PFSK-1 (cell line): ENCODE data around the gene IL15RA.

Experiments used
- FOXP2 ChIP-seq: optimal IDR thresholded peaks from 2 replicates; pipeline ENCODE3; 2011; ENCODE audit warnings: borderline replicate concordance, control low read depth, inconsistent platforms; ENCODE audit not compliant: insufficient read depth; ENCODE audit errors: extremely low read length, extremely low read depth
- POLR2AphosphoS5 ChIP-seq: IDR thresholded peaks from 2 replicates; pipeline ENCODE4 v1.6.1; 2012; ENCODE audit warnings: low read depth, mild to moderate bottlenecking, control low read depth, low read length, moderate library complexity
- SIN3A ChIP-seq: IDR thresholded peaks from 2 replicates; pipeline ENCODE4 v1.6.1; 2012; ENCODE audit warnings: mild to moderate bottlenecking, low read length, moderate library complexity, borderline replicate concordance; ENCODE audit not compliant: insufficient read depth
- TAF1 ChIP-seq: IDR thresholded peaks from 2 replicates; pipeline ENCODE4 v1.6.1; 2012; ENCODE audit warnings: low read length, control low read depth, borderline replicate concordance; ENCODE audit not compliant: insufficient read depth
- TF ChIP-seq, protein P1 (sequence below), 2 experiments: IDR thresholded peaks; 2 replicates each; pipeline versions ENCODE4 v1.6.1 to v1.8.0; 2011 to 2012; ENCODE audit warnings: low read depth in 2 of 2, low read length in 2 of 2, control low read depth in 1 of 2, inconsistent platforms in 1 of 2, mild to moderate bottlenecking in 1 of 2, moderate library complexity in 1 of 2; ENCODE audit not compliant: insufficient read depth in 1 of 2

Gene IL15RA

DNA sequence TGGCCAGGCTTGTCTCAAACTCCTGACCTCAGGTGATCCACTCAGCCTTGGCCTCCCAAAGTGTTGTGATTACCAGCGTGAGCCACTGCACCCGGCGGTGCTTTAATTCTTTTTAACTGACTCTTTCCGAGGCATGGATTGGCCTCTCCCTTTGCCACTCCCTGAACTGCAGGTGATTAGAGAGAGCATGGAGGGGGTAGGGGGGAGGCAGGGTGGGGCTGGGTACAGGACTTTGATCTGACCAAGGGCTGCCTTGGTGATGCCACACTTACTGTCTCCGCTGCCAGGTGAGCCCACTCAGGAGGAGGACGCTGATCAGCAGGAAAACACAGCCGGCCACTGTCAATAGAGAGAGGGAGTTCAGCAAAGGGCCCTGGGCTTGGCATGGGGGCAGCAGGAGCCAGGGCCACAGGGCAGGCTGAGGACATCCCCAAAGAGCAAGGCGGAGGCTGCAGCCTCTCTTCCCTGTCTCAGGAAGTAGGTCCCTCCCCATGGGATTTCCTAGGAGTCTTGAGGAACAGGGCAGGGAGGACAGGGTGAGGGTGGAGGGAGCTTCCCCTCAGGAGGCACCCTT lies 40.5 kb upstream of the IL15RA start:
- TF ChIP-seq FOXP2 = no peak
- no peak for TF ChIP-seq TAF1
- TF ChIP-seq SIN3A = no peak
- TF ChIP-seq POLR2AphosphoS5 = no peak
- TF ChIP-seq, protein P1, sequence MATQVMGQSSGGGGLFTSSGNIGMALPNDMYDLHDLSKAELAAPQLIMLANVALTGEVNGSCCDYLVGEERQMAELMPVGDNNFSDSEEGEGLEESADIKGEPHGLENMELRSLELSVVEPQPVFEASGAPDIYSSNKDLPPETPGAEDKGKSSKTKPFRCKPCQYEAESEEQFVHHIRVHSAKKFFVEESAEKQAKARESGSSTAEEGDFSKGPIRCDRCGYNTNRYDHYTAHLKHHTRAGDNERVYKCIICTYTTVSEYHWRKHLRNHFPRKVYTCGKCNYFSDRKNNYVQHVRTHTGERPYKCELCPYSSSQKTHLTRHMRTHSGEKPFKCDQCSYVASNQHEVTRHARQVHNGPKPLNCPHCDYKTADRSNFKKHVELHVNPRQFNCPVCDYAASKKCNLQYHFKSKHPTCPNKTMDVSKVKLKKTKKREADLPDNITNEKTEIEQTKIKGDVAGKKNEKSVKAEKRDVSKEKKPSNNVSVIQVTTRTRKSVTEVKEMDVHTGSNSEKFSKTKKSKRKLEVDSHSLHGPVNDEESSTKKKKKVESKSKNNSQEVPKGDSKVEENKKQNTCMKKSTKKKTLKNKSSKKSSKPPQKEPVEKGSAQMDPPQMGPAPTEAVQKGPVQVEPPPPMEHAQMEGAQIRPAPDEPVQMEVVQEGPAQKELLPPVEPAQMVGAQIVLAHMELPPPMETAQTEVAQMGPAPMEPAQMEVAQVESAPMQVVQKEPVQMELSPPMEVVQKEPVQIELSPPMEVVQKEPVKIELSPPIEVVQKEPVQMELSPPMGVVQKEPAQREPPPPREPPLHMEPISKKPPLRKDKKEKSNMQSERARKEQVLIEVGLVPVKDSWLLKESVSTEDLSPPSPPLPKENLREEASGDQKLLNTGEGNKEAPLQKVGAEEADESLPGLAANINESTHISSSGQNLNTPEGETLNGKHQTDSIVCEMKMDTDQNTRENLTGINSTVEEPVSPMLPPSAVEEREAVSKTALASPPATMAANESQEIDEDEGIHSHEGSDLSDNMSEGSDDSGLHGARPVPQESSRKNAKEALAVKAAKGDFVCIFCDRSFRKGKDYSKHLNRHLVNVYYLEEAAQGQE (IDR thresholded peaks at IDR 0.05; ENCODE audit: insufficient read depth in 1 of 2, low read depth in 2 of 2, low read length in 2 of 2) = no peak

DNA sequence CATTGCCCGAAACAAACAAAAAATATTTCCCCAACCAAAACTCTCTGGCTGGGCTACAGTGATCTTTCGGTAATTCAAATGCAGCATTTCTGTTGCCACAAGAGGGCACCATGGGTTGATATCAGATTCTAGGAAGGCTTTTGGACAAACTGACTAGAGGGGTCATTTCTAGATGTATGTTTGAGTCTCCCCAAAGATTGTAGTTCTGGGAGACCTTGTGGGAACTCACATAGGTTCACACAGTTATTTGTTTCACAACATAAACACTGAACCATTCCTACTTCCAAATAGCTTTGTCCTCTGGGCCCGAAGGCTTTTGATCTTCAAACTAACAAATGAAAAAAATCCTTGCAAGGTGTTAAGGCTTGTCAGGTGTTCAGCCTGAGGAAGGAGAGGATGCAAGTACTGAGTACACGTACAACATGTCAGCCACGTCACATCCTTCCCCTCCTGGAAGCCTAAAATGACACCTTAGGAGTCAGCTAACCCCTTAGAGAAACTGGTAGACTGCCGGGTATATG lies 37.0 kb upstream of the IL15RA start:
- TF ChIP-seq, protein P1 (IDR thresholded peaks at IDR 0.05; ENCODE audit: insufficient read depth in 1 of 2, low read depth in 2 of 2, low read length in 2 of 2) = no peak
- no peak for TF ChIP-seq TAF1
- TF ChIP-seq POLR2AphosphoS5 = no peak
- TF ChIP-seq FOXP2 = no peak
- TF ChIP-seq SIN3A = no peak

DNA sequence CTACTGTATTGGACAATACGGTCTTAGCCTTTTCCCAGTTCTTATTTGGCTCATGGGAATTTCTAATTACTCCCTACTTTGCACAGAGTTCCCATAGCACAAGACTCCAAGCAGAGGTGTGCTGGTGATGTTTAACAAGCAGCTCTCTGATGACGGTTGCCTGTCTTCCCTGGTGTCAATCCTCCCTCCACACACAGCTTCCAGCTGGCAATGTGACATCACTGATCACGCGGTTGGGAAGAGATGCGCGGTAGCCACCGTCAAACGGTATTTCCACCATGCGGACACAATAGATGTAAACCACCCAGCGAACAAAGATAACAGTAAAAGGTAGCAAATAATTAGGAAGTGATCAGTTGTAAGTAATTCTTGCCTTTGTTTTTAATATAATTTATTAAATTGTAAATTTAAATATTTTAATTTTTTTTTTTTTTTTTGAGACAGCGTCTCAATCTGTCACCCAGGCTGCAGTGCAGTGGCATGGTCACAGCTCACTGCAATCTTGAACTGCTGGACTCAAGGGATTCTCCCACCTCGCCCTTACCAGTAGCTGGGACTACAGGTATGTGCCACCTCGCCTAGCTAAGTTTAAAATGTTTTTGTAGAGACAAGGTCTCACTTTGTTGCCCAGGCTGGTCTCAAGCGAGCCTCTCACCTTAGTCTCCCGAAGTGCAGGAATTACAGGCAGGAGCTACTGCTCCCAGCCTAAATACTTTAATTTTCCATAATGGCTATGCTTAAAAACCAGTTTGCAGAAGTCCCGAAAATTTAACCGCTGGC lies 36.3 kb upstream of the IL15RA start:
- TF ChIP-seq POLR2AphosphoS5 (no peak), TAF1 (no peak), FOXP2 (no peak)

DNA sequence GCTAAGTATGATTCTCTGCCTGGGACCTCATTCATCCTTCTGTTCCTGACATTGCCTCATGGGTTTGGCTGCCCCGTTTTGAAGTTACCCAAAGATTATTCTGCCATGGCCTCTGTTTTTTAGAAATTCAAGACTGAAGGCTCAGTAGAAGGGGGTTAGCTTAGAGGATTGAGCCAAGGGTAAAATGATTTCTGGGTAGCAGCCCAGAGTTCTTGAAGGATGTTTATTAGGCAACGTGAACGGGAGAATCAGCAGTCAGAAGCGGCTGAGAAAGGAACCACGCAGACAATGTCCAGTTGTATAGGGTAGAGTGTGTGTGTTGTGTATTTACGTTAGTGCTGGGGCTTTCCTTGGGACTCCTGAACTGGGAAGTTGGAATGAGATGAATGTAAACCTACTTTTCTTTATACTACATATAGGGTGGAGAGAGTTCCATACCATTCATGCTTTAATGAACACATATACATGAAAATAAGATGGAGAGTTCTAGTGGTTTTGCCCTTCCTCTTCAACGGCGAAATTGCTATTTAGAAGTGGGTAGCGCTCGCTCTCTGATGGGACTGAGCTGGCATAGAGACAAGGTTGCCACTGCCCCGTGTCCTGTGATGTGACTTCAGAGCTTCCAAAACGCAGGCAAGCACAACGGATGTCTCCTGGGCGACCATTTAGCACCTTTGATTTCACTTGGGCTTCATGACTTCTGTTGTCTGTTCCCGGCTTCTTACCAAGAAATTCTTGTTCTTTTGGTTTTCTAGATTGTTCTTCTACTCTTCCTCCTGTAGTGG lies 35.0 kb upstream of the IL15RA start:
- TF ChIP-seq, protein P1 (IDR thresholded peaks at IDR 0.05; ENCODE audit: insufficient read depth in 1 of 2, low read depth in 2 of 2, low read length in 2 of 2) = no peak
- no peak for TF ChIP-seq FOXP2

DNA sequence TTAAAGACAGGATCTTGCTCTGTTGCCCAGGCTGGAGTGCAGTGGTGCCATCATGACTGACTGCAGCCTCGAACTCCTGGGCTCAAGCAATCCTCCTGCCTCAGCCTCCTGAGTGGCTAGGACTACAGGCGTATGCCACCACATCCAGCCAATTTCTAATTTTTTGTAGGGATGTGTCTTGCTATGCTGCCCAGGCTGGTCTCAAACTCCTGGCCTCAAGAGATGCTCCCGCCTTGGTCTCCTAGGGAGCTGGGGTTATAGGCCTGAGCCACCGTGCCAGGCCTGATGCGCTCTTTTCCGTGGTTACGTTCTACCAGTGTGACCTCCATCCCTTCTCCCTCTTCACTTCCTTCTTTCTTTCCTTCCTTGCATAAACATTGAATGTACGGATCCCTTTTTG lies 34.2 kb upstream of the IL15RA start:
- TF ChIP-seq FOXP2 (no peak), POLR2AphosphoS5 (no peak), SIN3A (no peak), TAF1 (no peak)
- TF ChIP-seq, protein P1 (IDR thresholded peaks at IDR 0.05; ENCODE audit: insufficient read depth in 1 of 2, low read depth in 2 of 2, low read length in 2 of 2) = no peak
